ENCODE results near the gene ZNF76. TPM values are rescaled to one million over a fixed set of nuclear protein-coding genes. Genes with fewer than 3 reads are reported as not detected.
A peak's percentile ranks its signal among the peaks of the same experiment; 100 is the strongest.

The ZNF76 gene
- total RNA-seq, 1 experiment from 2014 or later: 24.4 TPM

DNA sequence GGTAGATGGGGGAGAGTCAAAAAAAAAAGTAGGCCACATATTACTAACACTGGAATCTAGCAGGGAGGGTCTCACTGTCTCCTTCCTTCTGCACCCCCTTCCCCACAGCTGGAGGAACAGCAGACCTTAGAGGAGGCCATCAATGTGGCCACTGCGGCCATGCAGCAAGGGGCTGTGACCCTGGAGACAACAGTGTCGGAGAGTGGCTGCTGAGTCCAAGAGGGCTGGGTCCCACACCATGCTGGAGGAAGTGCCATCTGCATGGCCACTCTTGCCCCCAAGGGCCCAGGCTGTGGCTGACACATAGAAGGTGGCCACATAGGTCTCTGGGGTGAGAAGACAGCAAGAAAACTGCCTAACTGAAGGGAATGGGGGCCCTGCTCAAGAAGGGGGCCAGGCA, 35.5 kb downstream of the ZNF76 start:
- Histone ChIP-seq H3K4me1 (ENCODE audit: low read length) (peaks cover 38% of the 10 kb centered on the region), H3K9ac (ENCODE audit: low read length) (no peak overlapping the region), H3K9me3 (ENCODE audit: low read length) (no peaks in the 10 kb centered on the region), H3K4me2 (ENCODE audit: low read depth, low read length, poor library complexity, severe bottlenecking) (no peak overlapping the region), H3K4me3 (ENCODE audit: low read length) (no peak overlapping the region), H3K27me3 (ENCODE audit: low read length) (no peaks in the 10 kb centered on the region), H3K9me2 (replicated peaks; ENCODE audit: insufficient read depth, low read length) (no peaks in the 10 kb centered on the region), H4K20me1 (ENCODE audit: insufficient read depth, low read depth, low read length) (no peaks in the 10 kb centered on the region), H3K27ac (ENCODE audit: low read length) (no peak overlapping the region), H3K79me2 (ENCODE audit: low read length) (peaks cover 24% of the 10 kb centered on the region), H3K36me3 (ENCODE audit: insufficient read depth, low read length) (peaks cover 14% of the 10 kb centered on the region; the same call in 1 of the 2 replicates), H2AFZ (ENCODE audit: low read length) (no peak overlapping the region)
- DNase-seq: no peak

DNA sequence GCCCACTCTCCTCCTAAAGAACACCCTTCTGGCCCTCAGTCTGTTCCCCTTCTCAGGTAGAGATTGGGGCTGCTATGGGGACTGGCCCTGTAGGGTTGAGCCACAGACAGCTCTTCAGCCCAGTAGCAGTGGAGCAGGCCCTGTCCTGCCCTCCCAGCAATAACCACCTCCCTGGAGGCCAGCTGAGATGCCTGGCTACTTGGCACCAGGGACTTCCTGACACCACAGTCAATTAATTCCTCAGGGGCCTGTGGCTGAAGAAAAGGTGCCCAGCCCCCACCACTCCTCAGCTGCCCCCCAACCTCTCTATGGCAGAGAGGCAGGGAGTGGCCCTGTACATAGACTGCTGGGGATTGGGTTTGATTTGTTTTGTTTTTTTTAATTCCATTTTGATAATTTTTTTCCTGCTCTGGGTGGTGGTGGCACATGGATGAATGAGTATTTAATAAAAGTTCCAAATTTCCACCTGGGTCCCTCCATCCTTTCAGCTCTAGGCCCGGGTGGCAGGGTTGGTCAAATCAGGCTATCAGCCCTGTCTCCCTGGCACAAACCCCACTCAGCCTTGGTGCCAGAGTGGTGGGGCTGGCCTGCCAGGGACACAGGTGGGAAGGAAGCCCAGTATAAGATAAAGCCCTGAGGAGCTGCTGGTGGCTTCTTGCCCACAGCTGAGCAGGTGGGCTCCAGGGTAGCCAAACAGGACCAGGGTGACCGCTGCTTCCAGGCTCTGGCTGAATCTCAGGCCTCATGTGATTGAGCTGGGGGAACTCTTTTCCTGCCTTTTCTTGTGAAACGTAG, 36.2 kb downstream of the ZNF76 start:
- peaks cover 30% of the 10 kb centered on the region for H3K79me2 ChIP-seq (ENCODE audit: low read length)
- no peak overlapping the region for H2AFZ ChIP-seq (ENCODE audit: low read length)
- no peak overlapping the region for H3K9ac ChIP-seq (ENCODE audit: low read length)
- no peaks in the 10 kb centered on the region for H4K20me1 ChIP-seq (ENCODE audit: insufficient read depth, low read depth, low read length)
- H3K9me3 ChIP-seq (ENCODE audit: low read length): no peaks in the 10 kb centered on the region
- peaks cover 14% of the 10 kb centered on the region; the same call in 1 of the 2 replicates for H3K36me3 ChIP-seq (ENCODE audit: insufficient read depth, low read length)
- peaks cover 45% of the 10 kb centered on the region for H3K4me1 ChIP-seq (ENCODE audit: low read length)
- H3K27me3 ChIP-seq (ENCODE audit: low read length): no peaks in the 10 kb centered on the region
- H3K9me2 ChIP-seq (replicated peaks; ENCODE audit: insufficient read depth, low read length): no peaks in the 10 kb centered on the region
- no peak for DNase-seq
- H3K4me2 ChIP-seq (ENCODE audit: low read depth, low read length, poor library complexity, severe bottlenecking): no peak overlapping the region
- H3K27ac ChIP-seq (ENCODE audit: low read length): no peak overlapping the region
- H3K4me3 ChIP-seq (ENCODE audit: low read length): no peak overlapping the region

DNA sequence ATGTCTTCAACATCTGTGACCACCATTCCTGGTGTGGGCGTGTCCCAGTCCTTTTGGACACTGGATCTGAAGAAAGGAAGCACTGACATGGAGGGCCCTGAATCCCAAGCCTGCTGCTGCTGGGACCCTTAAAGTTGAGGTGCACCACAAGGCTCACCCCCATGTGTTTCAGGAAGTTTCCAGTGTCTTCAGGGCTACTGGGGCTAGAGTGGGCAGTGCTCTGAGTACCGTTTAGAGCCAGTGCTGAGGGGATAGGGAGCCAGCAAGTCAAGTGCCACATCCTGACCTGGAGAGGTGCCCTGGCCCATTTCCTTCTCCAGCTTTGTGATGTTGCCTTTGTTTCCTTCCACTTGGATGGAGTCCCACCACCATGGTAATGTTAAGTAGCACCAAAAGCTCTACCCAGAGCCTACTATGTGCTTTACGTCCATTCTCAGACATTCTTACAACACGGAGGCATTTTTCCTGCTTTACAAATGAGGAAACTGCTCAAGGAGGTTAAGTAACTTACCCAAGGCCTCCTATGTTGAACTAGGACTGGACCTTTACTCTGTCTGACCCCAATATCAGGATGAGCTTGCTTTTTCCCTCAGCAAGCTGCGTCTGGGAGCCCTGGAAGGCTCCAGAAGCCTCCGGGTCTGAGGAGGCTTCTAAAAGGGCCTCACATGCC, 37.5 kb downstream of the ZNF76 start:
- peak overlapping the region; percentile 94 for H3K9ac ChIP-seq (ENCODE audit: low read length)

DNA sequence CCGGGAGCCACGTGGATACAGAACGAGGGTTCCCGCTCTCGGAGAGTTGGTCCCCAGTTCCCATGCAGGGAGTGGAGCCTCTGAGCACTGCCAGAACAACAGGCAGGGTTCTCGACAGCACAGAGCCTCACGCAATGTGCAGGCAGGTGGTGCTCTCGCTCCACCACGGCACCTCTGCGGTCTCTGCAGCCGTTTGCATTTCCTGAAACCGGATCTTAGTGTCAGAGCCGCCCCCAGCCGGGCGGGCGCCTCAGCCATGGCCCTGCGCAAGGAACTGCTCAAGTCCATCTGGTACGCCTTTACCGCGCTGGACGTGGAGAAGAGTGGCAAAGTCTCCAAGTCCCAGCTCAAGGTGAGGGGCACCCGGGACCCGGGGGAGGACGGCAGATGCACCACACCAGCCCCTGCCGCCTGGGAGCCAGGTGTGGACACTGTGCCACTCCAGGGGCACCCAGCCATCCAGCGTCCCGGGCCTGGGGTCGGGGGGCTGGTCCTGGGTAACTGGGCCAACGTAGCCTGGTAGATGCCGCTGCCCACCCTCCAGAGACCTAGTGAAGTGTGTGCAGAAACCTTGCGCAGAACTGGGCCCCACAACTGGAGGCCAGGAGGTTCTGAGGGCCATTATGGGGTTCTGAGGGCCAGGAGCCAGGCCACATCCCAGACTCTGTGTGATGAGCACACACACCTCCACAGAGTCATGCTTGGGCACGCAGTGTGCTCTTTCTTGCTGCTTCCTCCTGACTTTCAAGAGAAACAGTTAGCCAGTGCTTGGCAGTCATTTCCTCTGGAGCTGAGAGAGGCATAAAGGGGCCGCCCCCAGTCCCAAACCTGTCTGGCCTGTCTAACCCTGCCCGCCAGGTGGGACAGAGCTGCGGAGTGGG, 38.3 kb downstream of the ZNF76 start, which contains the start of gene DEF6:
Gene DEF6, plus strand, starts transcription at position 218 of the 881 bp plus-strand sequence. Its CDS starts 39 bp downstream, at position 257.
- peaks cover 44% of the 10 kb centered on the region for H3K4me1 ChIP-seq (ENCODE audit: low read length)

More for the DNA sequence above, 37.5 kb downstream of the ZNF76 start:
- no peaks in the 10 kb centered on the region for H3K9me2 ChIP-seq (replicated peaks; ENCODE audit: insufficient read depth, low read length)
- H2AFZ ChIP-seq (ENCODE audit: low read length): peak overlapping the region; percentile 35; the same call in 1 of the 2 replicates
- no peak for DNase-seq
- peak overlapping the region; percentile 97 for H3K4me2 ChIP-seq (ENCODE audit: low read depth, low read length, poor library complexity, severe bottlenecking)
- H3K27me3 ChIP-seq (ENCODE audit: low read length): no peaks in the 10 kb centered on the region
- peaks cover 44% of the 10 kb centered on the region for H3K4me1 ChIP-seq (ENCODE audit: low read length)
- H4K20me1 ChIP-seq (ENCODE audit: insufficient read depth, low read depth, low read length): no peaks in the 10 kb centered on the region
- no peak overlapping the region; the same call in 1 of the 2 replicates for H3K4me3 ChIP-seq (ENCODE audit: low read length)
- H3K9me3 ChIP-seq (ENCODE audit: low read length): no peaks in the 10 kb centered on the region
- peak overlapping the region; percentile 71 for H3K27ac ChIP-seq (ENCODE audit: low read length)
- H3K79me2 ChIP-seq (ENCODE audit: low read length): peaks cover 37% of the 10 kb centered on the region
- peaks cover 11% of the 10 kb centered on the region; the same call in 1 of the 2 replicates for H3K36me3 ChIP-seq (ENCODE audit: insufficient read depth, low read length)

DNA sequence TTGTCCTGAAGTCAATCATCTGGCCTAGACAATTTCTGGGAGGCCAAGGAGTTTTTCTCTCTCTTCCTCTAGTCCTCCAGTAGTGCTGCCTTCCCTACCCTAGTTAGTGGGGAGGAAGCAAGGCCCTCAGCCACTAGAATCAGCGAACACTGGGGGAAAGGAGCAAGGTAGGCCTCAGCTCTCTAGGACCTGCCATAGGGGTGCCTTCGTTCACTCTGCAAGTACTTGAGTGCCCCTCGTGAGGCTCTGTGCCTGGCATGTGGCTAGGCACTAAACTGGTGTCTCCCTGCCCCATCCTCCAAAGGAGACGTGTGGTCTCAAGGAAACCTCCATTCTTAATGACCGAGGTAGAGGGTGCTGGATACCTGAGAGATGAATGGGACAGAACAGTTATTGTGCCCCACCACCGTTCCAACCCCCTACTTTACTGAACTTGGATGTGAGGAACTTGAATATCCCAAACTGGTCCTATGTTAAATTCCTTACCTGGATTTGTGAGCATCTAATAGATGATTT, 39.1 kb downstream of the ZNF76 start:
- Histone ChIP-seq H3K79me2 (ENCODE audit: low read length) (peaks cover 52% of the 10 kb centered on the region), H3K36me3 (ENCODE audit: insufficient read depth, low read length) (0 out of 2 replicates have a peak, but pooled peaks cover 8% of the 10 kb centered on the region), H3K4me3 (ENCODE audit: low read length) (peak overlapping the region; percentile 93), H3K9me2 (replicated peaks; ENCODE audit: insufficient read depth, low read length) (no peaks in the 10 kb centered on the region), H2AFZ (ENCODE audit: low read length) (no peak overlapping the region), H3K9ac (ENCODE audit: low read length) (peak overlapping the region; percentile 94), H3K27me3 (ENCODE audit: low read length) (no peaks in the 10 kb centered on the region), H3K27ac (ENCODE audit: low read length) (peak overlapping the region; percentile 70), H3K4me2 (ENCODE audit: low read depth, low read length, poor library complexity, severe bottlenecking) (peak overlapping the region; percentile 97), H3K4me1 (ENCODE audit: low read length) (peaks cover 50% of the 10 kb centered on the region), H3K9me3 (ENCODE audit: low read length) (no peaks in the 10 kb centered on the region), H4K20me1 (ENCODE audit: insufficient read depth, low read depth, low read length) (no peaks in the 10 kb centered on the region)
- peak; percentile 64 for DNase-seq

More for the DNA sequence above, 38.3 kb downstream of the ZNF76 start, which contains the start of gene DEF6:
- DNase-seq: peak; percentile 96
- Histone ChIP-seq H3K9ac (ENCODE audit: low read length) (peak within 1 kb of the TSS; percentile 94), H3K9me2 (replicated peaks; ENCODE audit: insufficient read depth, low read length) (no peaks in the 10 kb centered on the region), H3K27me3 (ENCODE audit: low read length) (no peaks in the 10 kb centered on the region), H3K27ac (ENCODE audit: low read length) (peak within 1 kb of the TSS; percentile 71), H3K4me3 (ENCODE audit: low read length) (peak within 1 kb of the TSS; percentile 93), H3K4me2 (ENCODE audit: low read depth, low read length, poor library complexity, severe bottlenecking) (peak within 1 kb of the TSS; percentile 97), H3K36me3 (ENCODE audit: insufficient read depth, low read length) (peaks cover 8% of the 10 kb centered on the region; the same call in 1 of the 2 replicates), H3K79me2 (ENCODE audit: low read length) (peaks cover 44% of the 10 kb centered on the region), H4K20me1 (ENCODE audit: insufficient read depth, low read depth, low read length) (no peaks in the 10 kb centered on the region), H3K9me3 (ENCODE audit: low read length) (no peaks in the 10 kb centered on the region), H2AFZ (ENCODE audit: low read length) (peak within 1 kb of the TSS; percentile 35; the same call in 1 of the 2 replicates)

DNA sequence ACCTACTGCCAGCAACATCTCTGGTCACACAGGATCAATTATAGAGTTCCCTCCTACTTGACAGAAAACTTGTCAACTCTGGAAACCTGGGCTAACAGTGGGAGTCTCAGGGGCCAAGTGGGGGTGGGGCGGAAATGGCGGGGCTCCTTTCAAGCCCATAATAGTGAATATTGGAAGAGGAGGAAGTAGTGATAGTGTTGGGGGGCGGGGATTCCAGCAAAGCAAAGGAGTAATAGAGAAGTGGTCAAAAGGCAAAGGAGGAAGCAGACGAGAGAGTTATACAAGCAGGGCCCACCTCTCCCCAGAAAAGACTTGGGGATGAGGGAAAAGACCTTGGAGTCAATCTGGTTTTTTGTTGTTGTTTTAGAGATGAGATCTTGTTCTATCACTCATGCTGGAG, 40.1 kb downstream of the ZNF76 start:
- peaks cover 50% of the 10 kb centered on the region for H3K4me1 ChIP-seq (ENCODE audit: low read length)
- DNase-seq: peak; percentile 87
- H3K27me3 ChIP-seq (ENCODE audit: low read length): no peaks in the 10 kb centered on the region
- H3K27ac ChIP-seq (ENCODE audit: low read length): peak overlapping the region; percentile 70
- H3K9ac ChIP-seq (ENCODE audit: low read length): peak overlapping the region; percentile 94
- H3K4me3 ChIP-seq (ENCODE audit: low read length): peak overlapping the region; percentile 93
- no peaks in the 10 kb centered on the region for H3K9me3 ChIP-seq (ENCODE audit: low read length)
- no peak overlapping the region for H2AFZ ChIP-seq (ENCODE audit: low read length)
- H4K20me1 ChIP-seq (ENCODE audit: insufficient read depth, low read depth, low read length): no peaks in the 10 kb centered on the region
- no peaks in the 10 kb centered on the region for H3K9me2 ChIP-seq (replicated peaks; ENCODE audit: insufficient read depth, low read length)
- peak overlapping the region; percentile 97 for H3K4me2 ChIP-seq (ENCODE audit: low read depth, low read length, poor library complexity, severe bottlenecking)
- H3K79me2 ChIP-seq (ENCODE audit: low read length): peaks cover 62% of the 10 kb centered on the region
- H3K36me3 ChIP-seq (ENCODE audit: insufficient read depth, low read length): 0 out of 2 replicates have a peak, but pooled peaks cover 6% of the 10 kb centered on the region

DNA sequence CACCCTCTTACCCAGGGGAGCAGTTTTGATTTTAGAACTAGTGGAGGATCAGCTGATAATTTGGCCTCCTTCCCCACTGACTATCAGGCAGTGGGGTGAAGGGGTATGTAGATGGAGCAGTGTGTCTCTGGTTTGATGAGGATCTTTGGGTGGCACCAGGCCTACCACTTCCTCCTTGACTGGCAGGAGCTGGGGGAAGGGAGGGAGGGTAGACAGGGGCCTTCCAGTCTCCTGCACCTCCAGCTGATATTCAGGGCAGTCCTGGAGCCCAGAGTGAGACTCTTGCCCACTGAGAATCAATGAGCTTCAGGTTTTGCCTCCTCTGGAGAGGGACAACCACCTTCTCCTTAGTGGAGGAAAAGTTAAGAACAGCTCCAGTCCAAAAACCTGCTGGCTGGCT, 41.3 kb downstream of the ZNF76 start:
- Histone ChIP-seq H3K9me2 (replicated peaks; ENCODE audit: insufficient read depth, low read length) (no peaks in the 10 kb centered on the region), H3K27me3 (ENCODE audit: low read length) (no peaks in the 10 kb centered on the region), H3K4me1 (ENCODE audit: low read length) (peaks cover 50% of the 10 kb centered on the region), H3K79me2 (ENCODE audit: low read length) (peaks cover 65% of the 10 kb centered on the region), H3K4me2 (ENCODE audit: low read depth, low read length, poor library complexity, severe bottlenecking) (peak overlapping the region; percentile 97), H3K36me3 (ENCODE audit: insufficient read depth, low read length) (no peaks in the 10 kb centered on the region), H3K9ac (ENCODE audit: low read length) (no peak overlapping the region), H4K20me1 (ENCODE audit: insufficient read depth, low read depth, low read length) (no peaks in the 10 kb centered on the region), H3K27ac (ENCODE audit: low read length) (no peak overlapping the region), H3K4me3 (ENCODE audit: low read length) (no peak overlapping the region), H2AFZ (ENCODE audit: low read length) (no peak overlapping the region), H3K9me3 (ENCODE audit: low read length) (no peaks in the 10 kb centered on the region)
- DNase-seq: no peak
